Activated CD8-positive, alpha-beta T cell treated with anti-CD3 and anti-CD28 coated beads, Interleukin-2, amount 10 ng/mL, durations not matched to agents 7 days and 5 days (primary cell): ENCODE measurements around the gene AP3S2. TPM values are rescaled to one million over a fixed set of nuclear protein-coding genes. Genes with fewer than 3 reads are reported as not detected.

Experiments
- ATAC-seq: fragments of 150-1000 bp; cut with Tn5 transposase; one replicate; pipeline ENCODE4 v1.10.0; 2021; ENCODE audit warnings: moderate library complexity
- CTCF ChIA-PET: fragments of 350-600 bp; sonication (Branson Sonifier 250); formaldehyde crosslinking; loops from one replicate; lab custom pipeline; 2021; ENCODE audit warnings: antibody characterized with exemption; lab: Charles Lee
- POLR2A ChIA-PET: fragments of 350-600 bp; sonication (Branson Sonifier 250); formaldehyde crosslinking; loops from one replicate; lab custom pipeline; 2021; ENCODE audit warnings: antibody characterized with exemption; lab: Charles Lee
- DNase-seq: peaks from one replicate; pipeline ENCODE4 v3.0.0-alpha.2; 2020
- H3K27ac Mint-ChIP-seq: one replicate; pipeline ENCODE4 v1.8.0; 2021; ENCODE audit warnings: mild to moderate bottlenecking, mixed read lengths
- H3K27me3 Mint-ChIP-seq: one replicate; pipeline ENCODE4 v1.8.0; 2021; ENCODE audit warnings: low read depth, mixed read lengths
- H3K36me3 Mint-ChIP-seq: one replicate; pipeline ENCODE4 v1.8.0; 2021; ENCODE audit warnings: low read depth, mixed read lengths
- H3K4me1 Mint-ChIP-seq: one replicate; pipeline ENCODE4 v1.8.0; 2021; ENCODE audit warnings: low read depth, mixed read lengths
- H3K4me3 Mint-ChIP-seq: one replicate; pipeline ENCODE4 v1.8.0; 2021; ENCODE audit warnings: mild to moderate bottlenecking, mixed read lengths
- H3K9me3 Mint-ChIP-seq: one replicate; pipeline ENCODE4 v1.8.0; 2022; ENCODE audit warnings: mixed read lengths; ENCODE audit not compliant: insufficient read depth
- total RNA-seq, 2 experiments: library from RNA; stranded (reverse); gene quantifications; one replicate each; pipeline ENCODE4 v1.2.3, GENCODE V29; 2021

Gene AP3S2
- total RNA-seq, 2 experiments from 2014 or later: 24.7 to 25.5 TPM

- Mint-ChIP-seq H3K9me3 (no peaks in the 10 kb centered on the region), H3K27me3 (peaks cover 29% of the 10 kb centered on the region), H3K4me1 (no peaks in the 10 kb centered on the region), H3K36me3 (no peaks in the 10 kb centered on the region), H3K4me3 (no peak overlapping the region), H3K27ac (no peak overlapping the region)
- ChIA-PET CTCF (interaction anchor here (1.5 kb wide), 1 partner anchor 170 kb away, joined by 3 read pairs; no protein-coding TSS in a partner anchor), POLR2A (no interaction called here)
- DNase-seq (no peak), ATAC-seq (no peak)
Measured at GRCh38 chr15:89916660-89917059, 22.9 kb upstream of the AP3S2 start.

GRCh38 chr15:89912674-89913396 lies 19.0 kb upstream of the AP3S2 start, which contains the start of gene ARPIN:
TSS of gene ARPIN (minus strand) at chr15:89912952. CDS start at chr15:89912835, 117 bp downstream.
- CTCF ChIA-PET: interaction anchor here (1.2 kb wide), 1 partner anchor 20 kb away, joined by 4 read pairs; no protein-coding TSS in a partner anchor
- DNase-seq (no peak), ATAC-seq (peak; percentile 65)
- H3K27ac Mint-ChIP-seq: no peak within 1 kb of the TSS
- POLR2A ChIA-PET: no interaction called here
- peak within 1 kb of the TSS; percentile 24 for H3K4me3 Mint-ChIP-seq
- H3K36me3 Mint-ChIP-seq: no peaks in the 10 kb centered on the region
- no peaks in the 10 kb centered on the region for H3K4me1 Mint-ChIP-seq
- no peaks in the 10 kb centered on the region for H3K9me3 Mint-ChIP-seq
- peaks cover 52% of the 10 kb centered on the region for H3K27me3 Mint-ChIP-seq

GRCh38 chr15:89912145-89912673 lies 18.4 kb upstream of the AP3S2 start:
- Mint-ChIP-seq H3K4me1 (no peaks in the 10 kb centered on the region), H3K9me3 (no peaks in the 10 kb centered on the region), H3K27ac (no peak overlapping the region), H3K27me3 (peaks cover 48% of the 10 kb centered on the region), H3K4me3 (peak overlapping the region; percentile 22), H3K36me3 (no peaks in the 10 kb centered on the region)
- ChIA-PET CTCF (interaction anchor here (1.2 kb wide), 1 partner anchor 19 kb away, joined by 4 read pairs; no protein-coding TSS in a partner anchor), POLR2A (no interaction called here)
- ATAC-seq (no peak), DNase-seq (no peak)

GRCh38 chr15:89910891-89911626 lies 17.3 kb upstream of the AP3S2 start:
- Mint-ChIP-seq H3K36me3 (no peaks in the 10 kb centered on the region), H3K27ac (no peak overlapping the region), H3K4me1 (no peaks in the 10 kb centered on the region), H3K9me3 (no peaks in the 10 kb centered on the region), H3K27me3 (peaks cover 44% of the 10 kb centered on the region), H3K4me3 (no peak overlapping the region)
- DNase-seq (no peak), ATAC-seq (no peak)
- POLR2A ChIA-PET: interaction anchor here (0.9 kb wide), 1 partner anchor 15 kb away, joined by 3 read pairs; no protein-coding TSS in a partner anchor
- CTCF ChIA-PET: interaction anchor here (1.1 to 1.3 kb wide), 3 partner anchors 12 to 61 kb away, joined by 3 read pairs; no protein-coding TSS in a partner anchor

- ChIA-PET POLR2A (no interaction called here), CTCF (interaction anchor here (0.9 kb wide), 1 partner anchor 11 kb away, joined by 3 read pairs; no protein-coding TSS in a partner anchor)
- Mint-ChIP-seq H3K36me3 (no peaks in the 10 kb centered on the region), H3K4me1 (no peaks in the 10 kb centered on the region), H3K9me3 (no peaks in the 10 kb centered on the region), H3K4me3 (no peak overlapping the region), H3K27me3 (peaks cover 41% of the 10 kb centered on the region), H3K27ac (peak overlapping the region; percentile 6)
- ATAC-seq (no peak), DNase-seq (no peak)
Measured at GRCh38 chr15:89909611-89910010, 15.8 kb upstream of the AP3S2 start.

- POLR2A ChIA-PET: no interaction called here
- Mint-ChIP-seq H3K36me3 (no peaks in the 10 kb centered on the region), H3K27me3 (peaks cover 32% of the 10 kb centered on the region), H3K9me3 (no peaks in the 10 kb centered on the region), H3K27ac (no peak overlapping the region), H3K4me1 (no peaks in the 10 kb centered on the region), H3K4me3 (no peak overlapping the region)
- CTCF ChIA-PET: no interaction called here
- ATAC-seq (no peak), DNase-seq (no peak)
Measured at GRCh38 chr15:89908226-89908625, 14.4 kb upstream of the AP3S2 start.

- Mint-ChIP-seq H3K27me3 (peaks cover 28% of the 10 kb centered on the region), H3K4me3 (no peak overlapping the region), H3K36me3 (no peaks in the 10 kb centered on the region), H3K27ac (no peak overlapping the region), H3K9me3 (no peaks in the 10 kb centered on the region), H3K4me1 (no peaks in the 10 kb centered on the region)
- ChIA-PET CTCF (no interaction called here), POLR2A (no interaction called here)
- ATAC-seq (no peak), DNase-seq (no peak)
Measured at GRCh38 chr15:89907289-89907688, 13.5 kb upstream of the AP3S2 start.

- POLR2A ChIA-PET: interaction anchor here (1.0 to 1.7 kb wide), 2 partner anchors 12 to 96 kb away, joined by 3 to 8 read pairs; partner anchors contain the start of gene AP3S2
- H3K4me1 Mint-ChIP-seq: no peaks in the 10 kb centered on the region
- no peaks in the 10 kb centered on the region for H3K9me3 Mint-ChIP-seq
- H3K27ac Mint-ChIP-seq: no peak overlapping the region
- DNase-seq: no peak
- no peaks in the 10 kb centered on the region for H3K36me3 Mint-ChIP-seq
- ATAC-seq: no peak
- no peak overlapping the region for H3K4me3 Mint-ChIP-seq
- peaks cover 17% of the 10 kb centered on the region for H3K27me3 Mint-ChIP-seq
- CTCF ChIA-PET: interaction anchor here (0.9 kb wide), 1 partner anchor 18 kb away, joined by 3 read pairs; no protein-coding TSS in a partner anchor
Measured at GRCh38 chr15:89905846-89906378, 12.1 kb upstream of the AP3S2 start.

GRCh38 chr15:89904519-89904918 lies 10.7 kb upstream of the AP3S2 start:
- Mint-ChIP-seq H3K27ac (no peak overlapping the region), H3K9me3 (no peaks in the 10 kb centered on the region), H3K36me3 (no peaks in the 10 kb centered on the region), H3K27me3 (peaks cover 8% of the 10 kb centered on the region), H3K4me3 (no peak overlapping the region), H3K4me1 (no peaks in the 10 kb centered on the region)
- no peak for ATAC-seq
- ChIA-PET CTCF (interaction anchor here (1.3 kb wide), 1 partner anchor 164 kb away, joined by 3 read pairs; no protein-coding TSS in a partner anchor), POLR2A (interaction anchor here (1.0 kb wide), 1 partner anchor 98 kb away, joined by 3 read pairs; no protein-coding TSS in a partner anchor)
- no peak for DNase-seq

GRCh38 chr15:89903858-89904130 lies 10.0 kb upstream of the AP3S2 start:
- peaks cover 3% of the 10 kb centered on the region for H3K27me3 Mint-ChIP-seq
- H3K9me3 Mint-ChIP-seq: no peaks in the 10 kb centered on the region
- ChIA-PET CTCF (interaction anchor here (1.3 kb wide), 1 partner anchor 164 kb away, joined by 3 read pairs; no protein-coding TSS in a partner anchor), POLR2A (interaction anchor here (1.9 kb wide), 1 partner anchor 10 kb away, joined by 5 read pairs; the partner anchor contains the start of gene AP3S2)
- ATAC-seq (no peak), DNase-seq (no peak)
- H3K36me3 Mint-ChIP-seq: no peaks in the 10 kb centered on the region
- no peak overlapping the region for H3K4me3 Mint-ChIP-seq
- no peaks in the 10 kb centered on the region for H3K4me1 Mint-ChIP-seq
- H3K27ac Mint-ChIP-seq: no peak overlapping the region
